Neuronal stem cell (in vitro differentiated cells): ENCODE data around the gene TSPEAR.

ENCODE experiments used
- DNase-seq: peaks from one replicate; pipeline ENCODE4 v3.0.0-alpha.2; 2013; ENCODE audit warnings: low spot score
- H2AFZ ChIP-seq: one replicate; pipeline ENCODE4 v1.6.1; 2013; ENCODE audit warnings: mild to moderate bottlenecking, low read length, inconsistent platforms
- H2AK5ac ChIP-seq: 2 replicates; pipeline ENCODE4 v1.6.1; 2013; ENCODE audit warnings: low read depth, mild to moderate bottlenecking, inconsistent platforms, low read length, moderate library complexity, mixed read lengths
- H2BK120ac ChIP-seq: 2 replicates; pipeline ENCODE4 v1.6.1; 2013; ENCODE audit warnings: low read depth, mild to moderate bottlenecking, inconsistent platforms, low read length, moderate library complexity, mixed read lengths
- H2BK12ac ChIP-seq: one replicate; pipeline ENCODE4 v1.6.1; 2013; ENCODE audit warnings: low read length, inconsistent platforms
- H2BK15ac ChIP-seq: 2 replicates; pipeline ENCODE4 v1.6.1; 2013; ENCODE audit warnings: mild to moderate bottlenecking, low read length, inconsistent platforms, mixed read lengths
- H2BK5ac ChIP-seq: one replicate; pipeline ENCODE4 v1.6.1; 2013; ENCODE audit warnings: inconsistent platforms, mild to moderate bottlenecking, low read length, moderate library complexity
- H3K14ac ChIP-seq: one replicate; pipeline ENCODE4 v1.6.1; 2013; ENCODE audit warnings: low read length, inconsistent platforms
- H3K18ac ChIP-seq: 2 replicates; pipeline ENCODE4 v1.6.1; 2013; ENCODE audit warnings: low read length, inconsistent platforms
- H3K23ac ChIP-seq: 2 replicates; pipeline ENCODE4 v1.6.1; 2013; ENCODE audit warnings: low read depth, mild to moderate bottlenecking, mixed read lengths, low read length, inconsistent platforms; ENCODE audit not compliant: poor library complexity
- H3K27ac ChIP-seq: replicated peaks from 3 replicates; pipeline ENCODE4 v1.5.1; 2013; ENCODE audit warnings: low read length, inconsistent platforms
- H3K27me3 ChIP-seq, 3 experiments: 2 replicates each; pipeline ENCODE4 v1.6.1; 2013; ENCODE audit warnings: low read length in 3 of 3, mild to moderate bottlenecking in 2 of 3, inconsistent platforms in 1 of 3, low read depth in 1 of 3, mixed read lengths in 1 of 3, moderate library complexity in 1 of 3; ENCODE audit not compliant: control insufficient read depth in 3 of 3, insufficient read depth in 3 of 3
- H3K36me3 ChIP-seq, 2 donors: replicated peaks in 1 of 2; 2 replicates each; pipeline ENCODE4 v1.6.1; 2013; ENCODE audit warnings: low read length in 2 of 2; ENCODE audit not compliant: control insufficient read depth in 2 of 2, insufficient read depth in 2 of 2
- H3K4ac ChIP-seq: 2 replicates; pipeline ENCODE4 v1.6.1; 2013; ENCODE audit warnings: inconsistent platforms, mild to moderate bottlenecking, low read length, moderate library complexity
- H3K4me1 ChIP-seq, 2 donors: 1 replicate in 1 of 2; 2 replicates in 1 of 2; pipeline ENCODE4 v1.6.1; 2013; ENCODE audit warnings: low read length in 2 of 2, low read depth in 1 of 2; ENCODE audit not compliant: control insufficient read depth in 2 of 2, insufficient read depth in 1 of 2
- H3K4me2 ChIP-seq: one replicate; pipeline ENCODE4 v1.6.1; 2013; ENCODE audit warnings: mild to moderate bottlenecking, low read length, inconsistent platforms; ENCODE audit not compliant: insufficient read depth, poor library complexity, severe bottlenecking
- H3K4me3 ChIP-seq, 2 donors: 2 replicates each; pipeline ENCODE4 v1.5.1; 2013; ENCODE audit warnings: low read length in 2 of 2, mild to moderate bottlenecking in 2 of 2, inconsistent platforms in 1 of 2, moderate library complexity in 1 of 2
- H3K79me1 ChIP-seq: one replicate; pipeline ENCODE4 v1.6.1; 2013; ENCODE audit warnings: low read depth, mild to moderate bottlenecking, inconsistent platforms, low read length, moderate library complexity
- H3K9ac ChIP-seq: one replicate; pipeline ENCODE4 v1.6.1; 2013; ENCODE audit warnings: mild to moderate bottlenecking, low read depth, low read length, inconsistent platforms; ENCODE audit not compliant: poor library complexity
- H3K9me3 ChIP-seq, 2 donors: replicated peaks in 1 of 2; 2 replicates each; pipeline versions ENCODE3 to v1.6.1; 2013; ENCODE audit warnings: low read length in 2 of 2, mild to moderate bottlenecking in 2 of 2, inconsistent platforms in 1 of 2, low read depth in 1 of 2, mixed read lengths in 1 of 2, moderate library complexity in 1 of 2; ENCODE audit not compliant: control insufficient read depth in 2 of 2, insufficient read depth in 1 of 2
- H4K8ac ChIP-seq: one replicate; pipeline ENCODE4 v1.6.1; 2013; ENCODE audit warnings: low read depth, mild to moderate bottlenecking, inconsistent platforms, low read length, moderate library complexity
- H4K91ac ChIP-seq: one replicate; pipeline ENCODE4 v1.6.1; 2013; ENCODE audit warnings: low read length, low read depth, mild to moderate bottlenecking, inconsistent platforms; ENCODE audit not compliant: poor library complexity
- WGBS, 2 donors: extraction: QIAGEN DNeasy Blood & Tissue Kit; methylation state at CpG; one replicate each; pipeline ENCODE4 v1.1.7; 2013; ENCODE audit warnings: missing lambda C conversion rate in 2 of 2, mixed read lengths in 1 of 2; ENCODE audit not compliant: insufficient read length in 2 of 2, insufficient replicate concordance in 1 of 2; ENCODE audit errors: extremely low coverage in 2 of 2; 5-methylcytosine and 5-hydroxymethylcytosine counted together

The TSPEAR gene

GRCh38 chr21:44456214-44456914, 255.0 kb downstream of the TSPEAR start:
- WGBS, 2 donors, result no CpG with 5 or more reads among the region's 35 CpGs
- Histone ChIP-seq H3K14ac (peak overlapping the region; percentile 21), H2BK120ac (peak overlapping the region; percentile 4), H2AFZ (peak overlapping the region; percentile 94), H2BK12ac (no peak overlapping the region), H3K23ac (peak overlapping the region; percentile 93), H4K8ac (peak overlapping the region; percentile 82), H3K9ac (no peak overlapping the region), H2BK15ac (peak overlapping the region; percentile 75), H3K27me3 (peaks cover 0 to 5% (median 4%) of the 10 kb centered on the region in 3 experiments), H4K91ac (no peak overlapping the region), H3K18ac (peak overlapping the region; percentile 13), H3K27ac (no peak overlapping the region), H2BK5ac (peak overlapping the region; percentile 53), H3K4me2 (peak overlapping the region; percentile 78), H3K36me3 (peaks cover 5 to 7% of the 10 kb centered on the region in 2 donors), H3K4me3 (peak overlapping the region; percentile 56 to 82), H3K4ac (peak overlapping the region; percentile 53), H3K4me1 (peaks cover 0 to 5% of the 10 kb centered on the region in 2 donors), H3K9me3 (peaks cover 0 to 2% of the 10 kb centered on the region in 2 donors), H2AK5ac (peak overlapping the region; percentile 99), H3K79me1 (peaks cover 6% of the 10 kb centered on the region)
- no peak for DNase-seq

DNA sequence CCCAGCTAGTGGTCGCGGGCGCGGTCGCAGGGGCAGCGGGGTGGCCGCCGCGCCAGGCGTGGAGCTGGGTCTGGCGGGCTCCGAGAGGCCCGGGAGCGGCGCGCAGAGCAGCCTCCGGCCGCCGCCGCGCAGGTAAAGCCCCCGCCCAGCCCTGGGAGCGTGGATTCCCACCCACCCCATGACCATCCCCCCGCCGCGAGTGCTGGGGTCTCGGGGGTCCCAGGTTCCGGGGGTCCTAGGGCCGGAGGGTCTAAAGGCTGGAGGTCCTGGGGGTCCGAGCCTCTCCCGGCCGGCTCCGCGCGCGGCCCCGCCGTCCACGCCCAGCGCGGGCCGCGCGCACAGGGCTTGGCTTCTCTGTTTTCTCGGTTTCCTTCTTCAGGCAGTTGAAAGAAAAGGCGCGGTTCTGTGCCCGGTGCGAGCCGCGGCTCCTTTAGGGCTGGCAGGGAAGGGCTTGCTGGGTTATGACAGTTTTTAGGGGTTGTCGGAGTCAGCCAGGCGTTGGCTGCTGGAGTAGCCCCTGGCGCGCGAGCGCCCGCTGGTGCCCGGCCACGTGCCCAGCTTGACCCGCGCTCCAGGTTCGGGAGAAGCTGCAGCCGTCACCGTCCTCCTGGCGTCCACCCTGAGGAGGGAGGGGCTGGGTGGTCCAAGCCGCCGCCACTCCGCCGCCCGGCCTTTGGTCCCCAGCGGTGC, 255.7 kb downstream of the TSPEAR start:
- Histone ChIP-seq H2BK12ac (no peak overlapping the region), H3K36me3 (peaks cover 5 to 7% of the 10 kb centered on the region in 2 donors), H2BK5ac (peak overlapping the region; percentile 53), H4K91ac (no peak overlapping the region), H3K23ac (no peak overlapping the region), H3K27ac (no peak overlapping the region), H3K9ac (no peak overlapping the region), H2AFZ (peak overlapping the region; percentile 94), H3K4me2 (peak overlapping the region; percentile 78), H3K14ac (peak overlapping the region; percentile 21), H2BK15ac (no peak overlapping the region), H3K4ac (peak overlapping the region; percentile 53), H3K18ac (peak overlapping the region; percentile 64), H4K8ac (no peak overlapping the region), H3K79me1 (peaks cover 6% of the 10 kb centered on the region), H3K4me3 (peak overlapping the region; percentile 56 to 82), H3K4me1 (peaks cover 0 to 5% of the 10 kb centered on the region in 2 donors), H3K9me3 (peaks cover 0 to 2% of the 10 kb centered on the region in 2 donors), H2BK120ac (peak overlapping the region; percentile 4), H3K27me3 (peaks cover 0 to 6% (median 5%) of the 10 kb centered on the region in 3 experiments), H2AK5ac (peak overlapping the region; percentile 99)
- peak; percentile 42 for DNase-seq
- no CpG with 5 or more reads among the region's 72 CpGs for WGBS, 2 donors

DNA sequence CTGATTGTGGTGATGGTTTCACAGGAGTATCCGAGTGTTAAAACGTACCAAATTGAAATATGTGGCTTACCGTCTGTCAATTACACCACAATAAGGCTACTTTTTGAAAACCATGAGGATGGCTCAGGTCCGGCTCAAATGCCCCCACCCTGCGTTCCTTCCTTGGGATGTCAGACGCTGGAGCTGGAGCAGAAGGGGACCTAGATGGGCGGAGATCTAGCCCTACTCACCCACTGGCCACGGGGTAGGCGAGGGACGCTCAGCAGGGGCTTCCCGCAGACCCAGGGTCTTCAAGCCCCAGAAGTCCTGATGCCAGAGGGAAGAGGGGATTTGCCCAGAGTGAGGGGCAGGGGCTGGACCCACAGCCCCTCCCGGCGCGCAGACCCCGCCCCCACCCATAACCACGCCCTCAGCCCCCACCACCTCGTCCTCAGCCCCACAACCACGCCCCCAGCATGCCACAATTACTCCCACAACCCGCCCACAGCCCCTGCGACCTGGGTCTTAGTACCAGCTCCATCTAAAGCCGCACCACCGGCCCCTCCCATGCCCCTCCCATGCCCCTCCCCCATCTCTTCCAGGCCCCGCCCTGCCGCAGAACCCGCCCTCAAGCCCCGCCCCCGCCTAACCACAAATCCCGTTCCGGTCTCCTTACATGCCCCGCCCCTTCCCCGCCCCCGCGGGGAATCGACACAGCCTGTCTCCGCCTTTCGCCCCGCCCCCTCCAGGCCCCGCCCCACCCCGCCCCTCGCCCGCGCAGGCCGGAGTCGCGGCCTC, 256.4 kb downstream of the TSPEAR start, which contains the start of gene LRRC3:
Gene LRRC3, plus strand, starts transcription at position 764 of the 777 bp plus-strand sequence. CDS start 1,135 bp downstream, outside the sequence.
- Histone ChIP-seq H4K8ac (peak within 1 kb of the TSS; percentile 82), H3K9me3 (peaks cover 0 to 2% of the 10 kb centered on the region in 2 donors), H3K4me3 (peak within 1 kb of the TSS; percentile 56 to 82), H3K14ac (peak within 1 kb of the TSS; percentile 21), H2AK5ac (peak within 1 kb of the TSS; percentile 99), H3K4me1 (peaks cover 0 to 5% of the 10 kb centered on the region in 2 donors), H3K23ac (peak within 1 kb of the TSS; percentile 93), H3K18ac (peak within 1 kb of the TSS; percentile 64), H3K27me3 (peaks cover 0 to 9% (median 5%) of the 10 kb centered on the region in 3 experiments), H3K79me1 (peaks cover 4% of the 10 kb centered on the region), H3K4me2 (peak within 1 kb of the TSS; percentile 78), H2BK120ac (peak within 1 kb of the TSS; percentile 4), H2BK12ac (no peak within 1 kb of the TSS), H2BK15ac (peak within 1 kb of the TSS; percentile 75), H3K4ac (peak within 1 kb of the TSS; percentile 53), H4K91ac (no peak within 1 kb of the TSS), H2AFZ (peak within 1 kb of the TSS; percentile 94), H3K9ac (no peak within 1 kb of the TSS), H3K27ac (no peak within 1 kb of the TSS), H2BK5ac (peak within 1 kb of the TSS; percentile 53), H3K36me3 (peaks cover 5 to 7% of the 10 kb centered on the region in 2 donors)
- no CpG with 5 or more reads among the region's 45 CpGs for WGBS, 2 donors
- peak; percentile 94 for DNase-seq
